Breast epithelium (tissue), 3 donors: Measurements from ENCODE around the gene C7orf57.

Source experiments
- CTCF ChIP-seq, 3 donors: fragments of 450-650 bp; IDR thresholded peaks; one replicate each; pipeline ENCODE4 v1.5.1; 2016 to 2017; ENCODE audit warnings: antibody characterized with exemption in 3 of 3, mild to moderate bottlenecking in 3 of 3, moderate library complexity in 3 of 3
- POLR2A ChIP-seq: fragments of 450-650 bp; IDR thresholded peaks from one replicate; pipeline ENCODE4 v1.6.1; 2016; ENCODE audit warnings: antibody characterized with exemption, mild to moderate bottlenecking, moderate library complexity

- TF ChIP-seq POLR2A = no peak
- no peak for TF ChIP-seq CTCF (IDR thresholded peaks at IDR 0.05)
These were observed 50.1 kb downstream of the C7orf57 start for GRCh38 chr7:48085433-48085791.
